K562 (cell line): ENCODE results near the gene RAB25. TPM values are rescaled to one million over a fixed set of nuclear protein-coding genes. Genes with fewer than 3 reads are reported as not detected.

ENCODE experiments used
- CC2D1A ChIP-seq: fragments of 450-650 bp; IDR thresholded peaks from 2 replicates; pipeline ENCODE4 v1.6.1; 2017; ENCODE audit warnings: mild to moderate bottlenecking
- MAFG ChIP-seq: fragments of 450-650 bp; conservative IDR thresholded peaks from 2 replicates; pipeline ENCODE4 v1.6.1; 2016; ENCODE audit warnings: missing genetic modification characterization, missing compliant biosample characterization
- PHF8 ChIP-seq: fragments of 200-600 bp; sonication (generic); IDR thresholded peaks from 2 replicates; pipeline ENCODE4 v1.6.1; 2012; ENCODE audit warnings: mixed run types, mild to moderate bottlenecking, inconsistent platforms, low read length, moderate library complexity, borderline replicate concordance
- RCOR1 ChIP-seq, 2 experiments: IDR thresholded peaks; 2 replicates each; pipeline ENCODE4 v1.6.1; 2012; ENCODE audit warnings: low read depth in 2 of 2, low read length in 2 of 2, borderline replicate concordance in 1 of 2, improper control_type of control experiment in 1 of 2
- ZNF197 ChIP-seq: fragments of 200-800 bp; sonication (Bioruptor generic); IDR thresholded peaks from 2 replicates; pipeline ENCODE4 v1.6.1; 2016; ENCODE audit warnings: low read depth, missing genetic modification characterization, missing compliant biosample characterization
- polyA plus RNA-seq, 8 experiments: library from polyadenylated mRNA; depleted of rRNA in 4 of 8; stranded (reverse) in 5 of 8; unstranded in 3 of 8; fragments of >200 nt; fragmentation: Nextera tagmentation in 2 of 8; fragmentation: Illumina TruSeq in 1 of 8; extraction: Ambion mirVana in 2 of 8; extraction: Trizol in 1 of 8; gene quantifications; 2 replicates each; pipeline versions ENCODE4 v1.2.1 to v1.2.3, GENCODE V29; 2011 to 2014; ENCODE audit warnings: inconsistent platforms in 1 of 8, missing spikeins in 1 of 8
- total RNA-seq, 7 experiments: library from RNA; depleted of rRNA in 6 of 7; stranded (reverse); fragments of >200 nt in 6 of 7; fragmentation: Illumina TruSeq in 2 of 7; extraction: Trizol in 2 of 7; gene quantifications; 2 replicates each; pipeline versions ENCODE4 v1.2.1 to v1.2.3, GENCODE V29; 2011 to 2021; ENCODE audit warnings: low replicate concordance in 1 of 7
- TF ChIP-seq, protein P1 (sequence below): sonication (generic); formaldehyde crosslinking; IDR thresholded peaks from 2 replicates; pipeline ENCODE4 v1.8.1; 2023; ENCODE audit warnings: mild to moderate bottlenecking, missing genetic modification reagents
- TF ChIP-seq, protein P2 (sequence below): sonication (generic); formaldehyde crosslinking; IDR thresholded peaks from 2 replicates; pipeline ENCODE4 v1.8.0; 2022; ENCODE audit warnings: mild to moderate bottlenecking, low read depth, missing genetic modification reagents
- TF ChIP-seq, protein P3 (sequence below): fragments of 450-650 bp; IDR thresholded peaks from 2 replicates; pipeline ENCODE4 v1.6.1; 2016; ENCODE audit warnings: low read depth, mild to moderate bottlenecking, moderate library complexity
- TF ChIP-seq, protein P4 (sequence below): fragments of 450-650 bp; IDR thresholded peaks from 2 replicates; pipeline ENCODE4 v1.6.1; 2018; ENCODE audit warnings: mild to moderate bottlenecking, low read depth; ENCODE audit not compliant: partially characterized antibody

Gene RAB25
- total and polyA plus RNA-seq, 9 of the 15 experiments (the other 6 are each of a cell fraction or from before 2014, with no cell fraction given) = 0.10 to 0.27 (median 0.13) TPM; not detected in 6

DNA sequence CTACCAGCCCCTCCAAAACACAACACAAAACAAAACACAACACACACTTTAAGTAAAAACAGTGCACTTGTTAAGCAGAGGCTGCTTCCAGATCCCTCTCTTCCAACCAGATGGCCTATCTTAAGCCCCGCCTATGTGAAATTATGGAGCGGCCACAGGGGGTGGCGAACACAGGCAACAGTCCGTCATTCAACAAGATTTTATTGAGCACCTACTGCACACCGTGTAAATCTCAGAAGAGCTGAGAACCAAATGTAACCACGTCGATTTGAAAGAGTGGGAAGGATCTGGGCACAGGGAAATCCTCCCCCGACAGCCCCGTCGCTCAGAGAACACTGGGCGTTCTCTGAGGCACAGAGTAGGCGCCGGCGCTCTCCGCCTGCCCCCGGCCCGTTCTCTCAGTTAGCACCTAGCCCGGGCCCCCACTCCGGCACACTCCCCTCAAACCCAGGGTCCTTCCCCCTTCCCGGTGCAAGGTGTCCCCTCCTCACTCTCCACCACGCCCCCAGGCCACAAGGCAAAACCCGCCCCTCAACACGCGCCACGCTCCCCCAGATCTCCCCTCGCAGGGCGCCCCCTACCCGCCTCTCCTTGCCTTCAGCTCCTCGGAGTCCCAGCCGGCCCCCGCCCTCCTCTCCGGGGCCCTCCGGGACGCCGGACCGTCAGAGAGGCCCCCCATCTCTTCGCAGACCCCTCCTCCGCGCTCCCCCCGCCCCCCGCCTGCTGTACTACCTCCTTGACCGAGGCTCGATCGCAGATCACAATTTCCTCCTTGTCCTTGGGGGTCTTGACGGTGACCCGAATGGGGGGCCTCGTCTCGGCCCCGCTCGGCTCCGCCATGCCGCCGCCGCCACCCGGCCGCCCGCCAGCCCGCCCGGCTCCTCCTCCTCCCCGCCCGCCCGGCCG is 7.8 kb upstream of the RAB25 start (continued):
- no peak; the same call in 1 of the 2 replicates for TF ChIP-seq CC2D1A
- TF ChIP-seq ZNF197 (CRISPR knock-in tag) = no peak
- no peak for TF ChIP-seq MAFG (tag)
- TF ChIP-seq, protein P1, sequence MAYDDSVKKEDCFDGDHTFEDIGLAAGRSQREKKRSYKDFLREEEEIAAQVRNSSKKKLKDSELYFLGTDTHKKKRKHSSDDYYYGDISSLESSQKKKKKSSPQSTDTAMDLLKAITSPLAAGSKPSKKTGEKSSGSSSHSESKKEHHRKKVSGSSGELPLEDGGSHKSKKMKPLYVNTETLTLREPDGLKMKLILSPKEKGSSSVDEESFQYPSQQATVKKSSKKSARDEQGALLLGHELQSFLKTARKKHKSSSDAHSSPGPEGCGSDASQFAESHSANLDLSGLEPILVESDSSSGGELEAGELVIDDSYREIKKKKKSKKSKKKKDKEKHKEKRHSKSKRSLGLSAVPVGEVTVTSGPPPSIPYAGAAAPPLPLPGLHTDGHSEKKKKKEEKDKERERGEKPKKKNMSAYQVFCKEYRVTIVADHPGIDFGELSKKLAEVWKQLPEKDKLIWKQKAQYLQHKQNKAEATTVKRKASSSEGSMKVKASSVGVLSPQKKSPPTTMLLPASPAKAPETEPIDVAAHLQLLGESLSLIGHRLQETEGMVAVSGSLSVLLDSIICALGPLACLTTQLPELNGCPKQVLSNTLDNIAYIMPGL = peak; percentile 45; the same call in 1 of the 2 replicates
- TF ChIP-seq, protein P2, sequence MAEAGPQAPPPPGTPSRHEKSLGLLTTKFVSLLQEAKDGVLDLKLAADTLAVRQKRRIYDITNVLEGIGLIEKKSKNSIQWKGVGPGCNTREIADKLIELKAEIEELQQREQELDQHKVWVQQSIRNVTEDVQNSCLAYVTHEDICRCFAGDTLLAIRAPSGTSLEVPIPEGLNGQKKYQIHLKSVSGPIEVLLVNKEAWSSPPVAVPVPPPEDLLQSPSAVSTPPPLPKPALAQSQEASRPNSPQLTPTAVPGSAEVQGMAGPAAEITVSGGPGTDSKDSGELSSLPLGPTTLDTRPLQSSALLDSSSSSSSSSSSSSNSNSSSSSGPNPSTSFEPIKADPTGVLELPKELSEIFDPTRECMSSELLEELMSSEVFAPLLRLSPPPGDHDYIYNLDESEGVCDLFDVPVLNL (CRISPR knock-in tag) = no peak
- no peak; the same call in 1 of the 2 replicates for TF ChIP-seq PHF8
- peak in 1 of 2 experiments; percentile 76; a peak in 3 of 4 replicates for TF ChIP-seq RCOR1 (IDR thresholded peaks at IDR 0.05; ENCODE audit: borderline replicate concordance in 1 of 2, low read depth in 2 of 2, low read length in 2 of 2)
- TF ChIP-seq, protein P3, sequence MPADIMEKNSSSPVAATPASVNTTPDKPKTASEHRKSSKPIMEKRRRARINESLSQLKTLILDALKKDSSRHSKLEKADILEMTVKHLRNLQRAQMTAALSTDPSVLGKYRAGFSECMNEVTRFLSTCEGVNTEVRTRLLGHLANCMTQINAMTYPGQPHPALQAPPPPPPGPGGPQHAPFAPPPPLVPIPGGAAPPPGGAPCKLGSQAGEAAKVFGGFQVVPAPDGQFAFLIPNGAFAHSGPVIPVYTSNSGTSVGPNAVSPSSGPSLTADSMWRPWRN = no peak; the same call in 1 of the 2 replicates
- TF ChIP-seq, protein P4, sequence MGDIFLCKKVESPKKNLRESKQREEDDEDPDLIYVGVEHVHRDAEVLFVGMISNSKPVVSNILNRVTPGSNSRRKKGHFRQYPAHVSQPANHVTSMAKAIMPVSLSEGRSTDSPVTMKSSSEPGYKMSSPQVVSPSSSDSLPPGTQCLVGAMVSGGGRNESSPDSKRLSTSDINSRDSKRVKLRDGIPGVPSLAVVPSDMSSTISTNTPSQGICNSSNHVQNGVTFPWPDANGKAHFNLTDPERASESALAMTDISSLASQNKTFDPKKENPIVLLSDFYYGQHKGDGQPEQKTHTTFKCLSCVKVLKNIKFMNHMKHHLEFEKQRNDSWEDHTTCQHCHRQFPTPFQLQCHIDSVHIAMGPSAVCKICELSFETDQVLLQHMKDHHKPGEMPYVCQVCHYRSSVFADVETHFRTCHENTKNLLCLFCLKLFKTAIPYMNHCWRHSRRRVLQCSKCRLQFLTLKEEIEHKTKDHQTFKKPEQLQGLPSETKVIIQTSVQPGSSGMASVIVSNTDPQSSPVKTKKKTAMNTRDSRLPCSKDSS = no peak
